ENCODE results near the gene ZC3H11A. TPM values are rescaled to one million over a fixed set of nuclear protein-coding genes. Genes with fewer than 3 reads are reported as not detected.
"Not testable (repeated sequence)": the region's sequence is repeated elsewhere in the genome, so short reads cannot be mapped to it uniquely, and the experiment has no call there.

ZC3H11A gene
- total RNA-seq, 1 donor from 2014 or later = 142 TPM

DNA sequence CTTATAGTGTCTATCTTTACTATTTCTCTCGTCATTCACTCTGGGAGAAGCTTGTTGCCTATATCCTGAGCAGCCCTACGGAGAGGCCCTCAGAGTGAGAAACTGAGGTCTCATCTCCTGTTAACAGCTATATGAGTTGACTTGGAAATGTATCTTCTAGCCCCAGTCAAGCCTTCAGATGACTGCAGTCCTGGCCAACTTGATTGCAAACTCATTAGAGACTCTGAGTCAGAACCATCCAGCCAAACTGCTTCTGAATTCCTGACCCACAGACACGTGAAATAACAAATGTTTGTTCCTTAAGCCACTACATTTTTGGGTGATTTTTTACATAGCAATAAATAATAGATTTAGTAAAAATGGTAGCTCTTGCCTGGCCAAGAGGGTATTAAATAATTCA is 3.9 kb upstream of the ZC3H11A start:
- no peaks in the 10 kb centered on the region for H3K36me3 ChIP-seq
- no peak overlapping the region for H3K4me2 ChIP-seq
- no peaks in the 10 kb centered on the region for H3K9me3 ChIP-seq (ENCODE audit: low read depth)
- no peak overlapping the region for H3K4me3 ChIP-seq
- peaks cover 4% of the 10 kb centered on the region for H3K4me1 ChIP-seq
- no peak overlapping the region for H3K27ac ChIP-seq
- H3F3A ChIP-seq (ENCODE audit: low read depth) = peaks cover 11% of the 10 kb centered on the region
- no peaks in the 10 kb centered on the region for H3K27me3 ChIP-seq
- no peaks in the 10 kb centered on the region for H4K20me1 ChIP-seq (ENCODE audit: low read depth)
- H3K9ac ChIP-seq = no peak overlapping the region
- Mint-ChIP-seq H3K27me3 (ENCODE audit: insufficient read depth, low read depth) (peaks cover 8% of the 10 kb centered on the region), H3K4me3 (no peak overlapping the region), H3K4me1 (peaks cover 13% of the 10 kb centered on the region), H3K27ac (no peak overlapping the region), H3K36me3 (peaks cover 3% of the 10 kb centered on the region), H3K9me3 (peaks cover 3% of the 10 kb centered on the region)
- H2AFZ ChIP-seq (replicated peaks) = no peak overlapping the region
- peaks cover 6% of the 10 kb centered on the region for H3K79me2 ChIP-seq (ENCODE audit: low read depth)
- no peak for DNase-seq (ENCODE audit: low spot score)
- TF ChIP-seq EZH2 (IDR thresholded peaks at IDR 0.05) = no peak
- TF ChIP-seq, protein P1, sequence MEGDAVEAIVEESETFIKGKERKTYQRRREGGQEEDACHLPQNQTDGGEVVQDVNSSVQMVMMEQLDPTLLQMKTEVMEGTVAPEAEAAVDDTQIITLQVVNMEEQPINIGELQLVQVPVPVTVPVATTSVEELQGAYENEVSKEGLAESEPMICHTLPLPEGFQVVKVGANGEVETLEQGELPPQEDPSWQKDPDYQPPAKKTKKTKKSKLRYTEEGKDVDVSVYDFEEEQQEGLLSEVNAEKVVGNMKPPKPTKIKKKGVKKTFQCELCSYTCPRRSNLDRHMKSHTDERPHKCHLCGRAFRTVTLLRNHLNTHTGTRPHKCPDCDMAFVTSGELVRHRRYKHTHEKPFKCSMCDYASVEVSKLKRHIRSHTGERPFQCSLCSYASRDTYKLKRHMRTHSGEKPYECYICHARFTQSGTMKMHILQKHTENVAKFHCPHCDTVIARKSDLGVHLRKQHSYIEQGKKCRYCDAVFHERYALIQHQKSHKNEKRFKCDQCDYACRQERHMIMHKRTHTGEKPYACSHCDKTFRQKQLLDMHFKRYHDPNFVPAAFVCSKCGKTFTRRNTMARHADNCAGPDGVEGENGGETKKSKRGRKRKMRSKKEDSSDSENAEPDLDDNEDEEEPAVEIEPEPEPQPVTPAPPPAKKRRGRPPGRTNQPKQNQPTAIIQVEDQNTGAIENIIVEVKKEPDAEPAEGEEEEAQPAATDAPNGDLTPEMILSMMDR (IDR thresholded peaks at IDR 0.05) = no peak
- TF ChIP-seq EZH2phosphoT487 (IDR thresholded peaks at IDR 0.05) = no peak

- H3K4me3 ChIP-seq = no peak overlapping the region
- peaks cover 8% of the 10 kb centered on the region for H3K27me3 Mint-ChIP-seq (ENCODE audit: insufficient read depth, low read depth)
- H3K4me2 ChIP-seq = no peak overlapping the region
- peaks cover 14% of the 10 kb centered on the region for H3F3A ChIP-seq (ENCODE audit: low read depth)
- H2AFZ ChIP-seq (replicated peaks) = no peak overlapping the region
- H4K20me1 ChIP-seq (ENCODE audit: low read depth) = no peaks in the 10 kb centered on the region
- no peaks in the 10 kb centered on the region for H3K27me3 ChIP-seq
- no peak overlapping the region for H3K9ac ChIP-seq
- no peak for DNase-seq (ENCODE audit: low spot score)
- no peak overlapping the region for H3K4me3 Mint-ChIP-seq
- peaks cover 15% of the 10 kb centered on the region for H3K79me2 ChIP-seq (ENCODE audit: low read depth)
- H3K27ac ChIP-seq = no peak overlapping the region
- H3K27ac Mint-ChIP-seq = no peak overlapping the region
- H3K9me3 ChIP-seq (ENCODE audit: low read depth) = no peaks in the 10 kb centered on the region
- H3K36me3 Mint-ChIP-seq = peaks cover 11% of the 10 kb centered on the region
- H3K36me3 ChIP-seq = peaks cover 7% of the 10 kb centered on the region
- H3K4me1 Mint-ChIP-seq = peaks cover 20% of the 10 kb centered on the region
- no peak for TF ChIP-seq EZH2 (IDR thresholded peaks at IDR 0.05)
- TF ChIP-seq EZH2phosphoT487 (IDR thresholded peaks at IDR 0.05) = no peak
- TF ChIP-seq, protein P1 (IDR thresholded peaks at IDR 0.05) = no peak
- peaks cover 9% of the 10 kb centered on the region for H3K9me3 Mint-ChIP-seq
- H3K4me1 ChIP-seq = peaks cover 11% of the 10 kb centered on the region
Measured at GRCh38 chr1:203792486-203792885, 2.9 kb upstream of the ZC3H11A start.

- not testable (repeated sequence) for H4K20me1 ChIP-seq (ENCODE audit: low read depth); H3K27me3 ChIP-seq; H3K9ac ChIP-seq; H2AFZ ChIP-seq (replicated peaks); DNase-seq (ENCODE audit: low spot score); H3K4me3 Mint-ChIP-seq; H3K4me2 ChIP-seq; H3K9me3 ChIP-seq (ENCODE audit: low read depth); H3K27me3 Mint-ChIP-seq (ENCODE audit: insufficient read depth, low read depth); H3K4me3 ChIP-seq; H3K27ac Mint-ChIP-seq; H3K27ac ChIP-seq
- peaks cover 21% of the 10 kb centered on the region for H3K36me3 Mint-ChIP-seq
- Histone ChIP-seq H3K36me3 (peaks cover 17% of the 10 kb centered on the region), H3K4me1 (peaks cover 11% of the 10 kb centered on the region), H3F3A (ENCODE audit: low read depth) (peaks cover 14% of the 10 kb centered on the region), H3K79me2 (ENCODE audit: low read depth) (peaks cover 26% of the 10 kb centered on the region)
- H3K4me1 Mint-ChIP-seq = peaks cover 20% of the 10 kb centered on the region
- peaks cover 20% of the 10 kb centered on the region for H3K9me3 Mint-ChIP-seq
Measured at GRCh38 chr1:203793561-203793960, 1.9 kb upstream of the ZC3H11A start.

DNA sequence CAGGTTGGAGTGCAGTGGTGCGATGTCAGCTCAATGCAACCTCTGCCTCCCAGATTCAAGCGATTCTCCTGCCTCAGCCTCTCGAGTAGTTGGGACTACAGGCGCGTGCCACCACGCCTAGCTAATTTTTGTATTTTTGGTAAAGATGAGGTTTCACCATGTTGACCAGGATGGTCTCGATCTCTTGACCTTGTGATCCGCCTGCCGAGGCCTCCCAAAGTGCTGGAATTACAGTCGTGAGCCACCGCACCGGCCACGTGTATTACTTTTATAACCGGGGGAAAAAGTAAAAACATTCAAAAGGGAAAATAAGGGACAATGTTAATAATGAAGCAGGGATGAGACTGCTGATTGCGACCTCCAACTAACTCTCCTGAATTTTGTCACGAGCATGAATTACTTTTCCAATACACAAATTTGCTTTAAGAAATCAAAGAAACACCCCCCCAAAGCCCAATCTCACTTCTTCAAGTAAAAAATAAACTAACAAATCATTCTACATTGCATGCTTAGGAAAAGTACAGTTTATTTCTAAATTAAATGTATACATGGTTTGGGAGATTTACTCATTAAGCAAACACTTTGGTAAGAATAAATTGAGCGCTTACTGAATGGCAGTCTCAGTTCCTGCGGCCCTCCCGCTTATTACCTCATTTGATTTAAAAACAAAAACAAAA is 521 bp upstream of the ZC3H11A start:
- peak overlapping the region; percentile 90 for H3K4me2 ChIP-seq
- H3K4me1 Mint-ChIP-seq = peaks cover 19% of the 10 kb centered on the region
- no peak for TF ChIP-seq EZH2 (IDR thresholded peaks at IDR 0.05)
- no peak for TF ChIP-seq EZH2phosphoT487 (IDR thresholded peaks at IDR 0.05)
- TF ChIP-seq, protein P1 (IDR thresholded peaks at IDR 0.05) = no peak
- no peak overlapping the region for H3K9ac ChIP-seq
- peak overlapping the region; percentile 66 for H2AFZ ChIP-seq (replicated peaks)
- H3K79me2 ChIP-seq (ENCODE audit: low read depth) = peaks cover 40% of the 10 kb centered on the region
- H3K4me1 ChIP-seq = peaks cover 11% of the 10 kb centered on the region
- peaks cover 13% of the 10 kb centered on the region for H4K20me1 ChIP-seq (ENCODE audit: low read depth)
- peaks cover 33% of the 10 kb centered on the region for H3K9me3 Mint-ChIP-seq
- no peaks in the 10 kb centered on the region for H3K9me3 ChIP-seq (ENCODE audit: low read depth)
- H3K4me3 ChIP-seq = peak overlapping the region; percentile 78
- H3K27ac ChIP-seq = peak overlapping the region; percentile 99
- H3F3A ChIP-seq (ENCODE audit: low read depth) = peaks cover 14% of the 10 kb centered on the region
- H3K36me3 Mint-ChIP-seq = peaks cover 35% of the 10 kb centered on the region
- H3K4me3 Mint-ChIP-seq = peak overlapping the region; percentile 97
- H3K27ac Mint-ChIP-seq = peak overlapping the region; percentile 95
- H3K36me3 ChIP-seq = peaks cover 23% of the 10 kb centered on the region
- DNase-seq (ENCODE audit: low spot score) = no peak
- H3K27me3 ChIP-seq = no peaks in the 10 kb centered on the region
- peaks cover 3% of the 10 kb centered on the region for H3K27me3 Mint-ChIP-seq (ENCODE audit: insufficient read depth, low read depth)

All from neural progenitor cell (in vitro differentiated cells).